ENCODE results near the gene NAP1L4.
"Not testable (repeated sequence)": the region's sequence is repeated elsewhere in the genome, so short reads cannot be mapped to it uniquely, and the experiment has no call there.

The NAP1L4 gene

GRCh38 chr11:2921261-2921660 lies 70.9 kb downstream of the NAP1L4 start:
- DNase-seq: no peak

GRCh38 chr11:2920343-2920742 lies 71.8 kb downstream of the NAP1L4 start:
- no peak for DNase-seq

GRCh38 chr11:2919837-2920236 lies 72.3 kb downstream of the NAP1L4 start:
- no peak for DNase-seq

GRCh38 chr11:2919188-2919587 lies 72.9 kb downstream of the NAP1L4 start:
- DNase-seq: no peak

- no peak for DNase-seq
These were observed 74.2 kb downstream of the NAP1L4 start for GRCh38 chr11:2917842-2918490.

- no peak for DNase-seq
These were observed 75.1 kb downstream of the NAP1L4 start for GRCh38 chr11:2916892-2917645.

- DNase-seq: no peak
These were observed 75.8 kb downstream of the NAP1L4 start for GRCh38 chr11:2916114-2916891.

GRCh38 chr11:2915473-2915872 lies 76.7 kb downstream of the NAP1L4 start:
- no peak for DNase-seq

GRCh38 chr11:2914455-2915195 lies 77.5 kb downstream of the NAP1L4 start:
- DNase-seq: no peak

GRCh38 chr11:2913776-2914175 lies 78.4 kb downstream of the NAP1L4 start:
- no peak for DNase-seq

- DNase-seq: no peak
These were observed 79.1 kb downstream of the NAP1L4 start for GRCh38 chr11:2913019-2913431.

GRCh38 chr11:2912498-2912897 lies 79.6 kb downstream of the NAP1L4 start:
- no peak for DNase-seq

- no peak for DNase-seq
These were observed 80.2 kb downstream of the NAP1L4 start for GRCh38 chr11:2911785-2912391.

- no peak for DNase-seq
These were observed 80.9 kb downstream of the NAP1L4 start for GRCh38 chr11:2911088-2911784.

- DNase-seq: no peak
These were observed 81.7 kb downstream of the NAP1L4 start for GRCh38 chr11:2910401-2910955.

- DNase-seq: no peak
These were observed 82.8 kb downstream of the NAP1L4 start for GRCh38 chr11:2909133-2909902.

GRCh38 chr11:2908130-2908529 lies 84.0 kb downstream of the NAP1L4 start:
- DNase-seq: no peak

GRCh38 chr11:2905299-2905698 lies 86.8 kb downstream of the NAP1L4 start:
- not testable (repeated sequence) for DNase-seq

GRCh38 chr11:2904153-2905052 lies 87.7 kb downstream of the NAP1L4 start:
- no peak for DNase-seq

- DNase-seq: no peak
These were observed 88.5 kb downstream of the NAP1L4 start for GRCh38 chr11:2903672-2904011.

Data from stimulated activated CD4-positive, alpha-beta T cell treated with anti-CD3 and anti-CD28 coated beads, Interleukin-4, amount 100 ng/mL, for 1 hour (primary cell).